ENCODE measurements around the gene DSCAM. TPM values are rescaled to one million over a fixed set of nuclear protein-coding genes. Genes with fewer than 3 reads are reported as not detected.

The DSCAM gene
- total and polyA plus RNA-seq, 2 experiments from 2014 or later = not detected

- H3K4me3 ChIP-seq = no peak overlapping the region
- H3K27ac ChIP-seq = no peak overlapping the region
- H3F3A ChIP-seq (ENCODE audit: insufficient read depth) = no peaks in the 10 kb centered on the region
- no peaks in the 10 kb centered on the region for H3K36me3 ChIP-seq (ENCODE audit: low read depth)
- no peaks in the 10 kb centered on the region for H3K9me2 ChIP-seq (ENCODE audit: insufficient read depth)
- no peak for DNase-seq
- H3K27me3 ChIP-seq (replicated peaks; ENCODE audit: insufficient read depth) = no peaks in the 10 kb centered on the region
- in situ Hi-C loops (cut with MboI) = no loop called here
- no peaks in the 10 kb centered on the region for H3K4me1 ChIP-seq (ENCODE audit: insufficient read depth)
- no peak overlapping the region for H2AFZ ChIP-seq
- no peaks in the 10 kb centered on the region for H4K20me1 ChIP-seq (ENCODE audit: insufficient read depth)
- H3K79me2 ChIP-seq (ENCODE audit: insufficient read depth) = no peaks in the 10 kb centered on the region
- no peak overlapping the region for H3K9ac ChIP-seq
- no peak for TF ChIP-seq EZH2 (IDR thresholded peaks at IDR 0.05; ENCODE audit: insufficient read depth, poor library complexity, severe bottlenecking)
- TF ChIP-seq EZH2phosphoT487 (IDR thresholded peaks at IDR 0.05; ENCODE audit: insufficient read depth, low read depth) = no peak
- H3K9me3 ChIP-seq (ENCODE audit: low read depth) = peaks cover 4% of the 10 kb centered on the region
- 6 to 8% methylated on average over 1 of the region's 1 CpG for WGBS, 2 experiments (ENCODE audit: low coverage in 1 of 2, low lambda C conversion rate in 2 of 2, missing lambda C conversion rate in 2 of 2)
- H3K4me2 ChIP-seq (ENCODE audit: unreplicated experiment) = no peak overlapping the region
Observed at GRCh38 chr21:40425981-40426380, 421.0 kb downstream of the DSCAM start.

- TF ChIP-seq EZH2 (IDR thresholded peaks at IDR 0.05; ENCODE audit: insufficient read depth, poor library complexity, severe bottlenecking) (no peak), EZH2phosphoT487 (IDR thresholded peaks at IDR 0.05; ENCODE audit: insufficient read depth, low read depth) (no peak)
- Histone ChIP-seq H3K9me2 (ENCODE audit: insufficient read depth) (no peaks in the 10 kb centered on the region), H3K36me3 (ENCODE audit: low read depth) (no peaks in the 10 kb centered on the region), H3K79me2 (ENCODE audit: insufficient read depth) (no peaks in the 10 kb centered on the region), H3K4me3 (no peak overlapping the region), H3K4me2 (ENCODE audit: unreplicated experiment) (no peak overlapping the region), H3K27me3 (replicated peaks; ENCODE audit: insufficient read depth) (no peaks in the 10 kb centered on the region), H3K9ac (no peak overlapping the region), H3K4me1 (ENCODE audit: insufficient read depth) (no peaks in the 10 kb centered on the region), H2AFZ (no peak overlapping the region), H3K9me3 (ENCODE audit: low read depth) (peaks cover 3% of the 10 kb centered on the region), H3K27ac (no peak overlapping the region), H4K20me1 (ENCODE audit: insufficient read depth) (no peaks in the 10 kb centered on the region), H3F3A (ENCODE audit: insufficient read depth) (no peaks in the 10 kb centered on the region)
- no peak for DNase-seq
- 39% methylated on average over 12 of the region's 12 CpGs for WGBS, 2 experiments (ENCODE audit: low coverage in 1 of 2, low lambda C conversion rate in 2 of 2, missing lambda C conversion rate in 2 of 2)
- in situ Hi-C loops (cut with MboI) = no loop called here
Observed at GRCh38 chr21:40422896-40423635, 423.9 kb downstream of the DSCAM start.

GRCh38 chr21:40421121-40421520 lies 425.8 kb downstream of the DSCAM start:
- 26 to 35% methylated on average over 4 of the region's 4 CpGs for WGBS, 2 experiments (ENCODE audit: low coverage in 1 of 2, low lambda C conversion rate in 2 of 2, missing lambda C conversion rate in 2 of 2)
- Histone ChIP-seq H3K4me1 (ENCODE audit: insufficient read depth) (no peaks in the 10 kb centered on the region), H3F3A (ENCODE audit: insufficient read depth) (no peaks in the 10 kb centered on the region), H3K9me2 (ENCODE audit: insufficient read depth) (no peaks in the 10 kb centered on the region), H3K4me3 (no peak overlapping the region), H3K27me3 (replicated peaks; ENCODE audit: insufficient read depth) (no peaks in the 10 kb centered on the region), H3K36me3 (ENCODE audit: low read depth) (no peaks in the 10 kb centered on the region), H3K4me2 (ENCODE audit: unreplicated experiment) (no peak overlapping the region), H4K20me1 (ENCODE audit: insufficient read depth) (no peaks in the 10 kb centered on the region), H3K9me3 (ENCODE audit: low read depth) (peaks cover 3% of the 10 kb centered on the region), H2AFZ (no peak overlapping the region), H3K79me2 (ENCODE audit: insufficient read depth) (no peaks in the 10 kb centered on the region), H3K9ac (no peak overlapping the region), H3K27ac (no peak overlapping the region)
- in situ Hi-C loops (cut with MboI) = no loop called here
- no peak for TF ChIP-seq EZH2 (IDR thresholded peaks at IDR 0.05; ENCODE audit: insufficient read depth, poor library complexity, severe bottlenecking)
- TF ChIP-seq EZH2phosphoT487 (IDR thresholded peaks at IDR 0.05; ENCODE audit: insufficient read depth, low read depth) = no peak
- no peak for DNase-seq

GRCh38 chr21:40416572-40416971 lies 430.4 kb downstream of the DSCAM start:
- no peaks in the 10 kb centered on the region for H3F3A ChIP-seq (ENCODE audit: insufficient read depth)
- no peak overlapping the region for H3K4me2 ChIP-seq (ENCODE audit: unreplicated experiment)
- no peak for DNase-seq
- H4K20me1 ChIP-seq (ENCODE audit: insufficient read depth) = no peaks in the 10 kb centered on the region
- in situ Hi-C loops (cut with MboI) = no loop called here
- H3K27ac ChIP-seq = no peak overlapping the region
- no peaks in the 10 kb centered on the region for H3K36me3 ChIP-seq (ENCODE audit: low read depth)
- H3K79me2 ChIP-seq (ENCODE audit: insufficient read depth) = no peaks in the 10 kb centered on the region
- no peaks in the 10 kb centered on the region for H3K27me3 ChIP-seq (replicated peaks; ENCODE audit: insufficient read depth)
- TF ChIP-seq EZH2 (IDR thresholded peaks at IDR 0.05; ENCODE audit: insufficient read depth, poor library complexity, severe bottlenecking) (no peak), EZH2phosphoT487 (IDR thresholded peaks at IDR 0.05; ENCODE audit: insufficient read depth, low read depth) (no peak)
- H2AFZ ChIP-seq = no peak overlapping the region
- no peaks in the 10 kb centered on the region for H3K9me2 ChIP-seq (ENCODE audit: insufficient read depth)
- H3K4me1 ChIP-seq (ENCODE audit: insufficient read depth) = no peaks in the 10 kb centered on the region
- H3K9me3 ChIP-seq (ENCODE audit: low read depth) = peaks cover 3% of the 10 kb centered on the region
- H3K9ac ChIP-seq = no peak overlapping the region
- no peak overlapping the region for H3K4me3 ChIP-seq
